Loucy (cell line): Measurements from ENCODE around the gene PLEKHH2.

Experiments
- H2AFZ ChIP-seq: fragments of 200-600 bp; sonication (generic); 2 replicates; pipeline ENCODE4 v1.6.0; 2016; ENCODE audit warnings: antibody characterized with exemption, mild to moderate bottlenecking, low read length, moderate library complexity
- H3F3A ChIP-seq: fragments of 200-600 bp; 2 replicates; pipeline ENCODE4 v1.6.0; 2016; ENCODE audit warnings: antibody characterized with exemption, low read depth, mild to moderate bottlenecking
- H3K27me3 ChIP-seq: fragments of 200-600 bp; sonication (generic); 2 replicates; pipeline ENCODE4 v1.6.1; 2014; ENCODE audit warnings: low read length, mild to moderate bottlenecking; ENCODE audit not compliant: insufficient read depth, poor library complexity, severe bottlenecking
- H3K36me3 ChIP-seq: fragments of 200-600 bp; sonication (generic); 2 replicates; pipeline ENCODE4 v1.6.1; 2016; ENCODE audit warnings: low read length; ENCODE audit not compliant: insufficient read depth
- H3K4me1 ChIP-seq: fragments of 200-600 bp; sonication (generic); 2 replicates; pipeline ENCODE4 v1.5.1; 2014; ENCODE audit warnings: low read length, mild to moderate bottlenecking; ENCODE audit not compliant: insufficient read depth, poor library complexity, severe bottlenecking
- H3K4me2 ChIP-seq: fragments of 200-600 bp; sonication (generic); 2 replicates; pipeline ENCODE4 v1.6.0; 2014; ENCODE audit warnings: antibody characterized with exemption, low read length, low read depth, mild to moderate bottlenecking; ENCODE audit not compliant: poor library complexity, severe bottlenecking
- H3K4me3 ChIP-seq: fragments of 200-600 bp; sonication (generic); 2 replicates; pipeline ENCODE4 v1.5.1; 2014; ENCODE audit warnings: low read length, mild to moderate bottlenecking, mixed read lengths; ENCODE audit not compliant: poor library complexity, severe bottlenecking
- H3K79me2 ChIP-seq: fragments of 200-600 bp; sonication (generic); 2 replicates; pipeline ENCODE4 v1.6.1; 2014; ENCODE audit warnings: low read length; ENCODE audit not compliant: insufficient read depth
- H3K9ac ChIP-seq: fragments of 200-600 bp; sonication (generic); 2 replicates; pipeline ENCODE4 v1.6.0; 2014; ENCODE audit warnings: mild to moderate bottlenecking, low read depth, low read length, moderate library complexity; ENCODE audit not compliant: poor library complexity, severe bottlenecking
- H3K9me2 ChIP-seq: fragments of 200-600 bp; sonication (generic); replicated peaks from 2 replicates; pipeline ENCODE4 v1.6.1; 2016; ENCODE audit warnings: low read depth, low read length, mixed read lengths
- H3K9me3 ChIP-seq: fragments of 200-600 bp; sonication (generic); 2 replicates; pipeline ENCODE4 v1.6.1; 2014; ENCODE audit warnings: mild to moderate bottlenecking, antibody characterized with exemption, low read length, low read depth; ENCODE audit not compliant: insufficient read depth
- H4K20me1 ChIP-seq: fragments of 200-600 bp; sonication (generic); 2 replicates; pipeline ENCODE4 v1.6.0; 2014; ENCODE audit warnings: antibody characterized with exemption, low read length, mild to moderate bottlenecking; ENCODE audit not compliant: insufficient read depth, poor library complexity, severe bottlenecking
- EZH2phosphoT487 ChIP-seq: fragments of 200-600 bp; IDR thresholded peaks from 2 replicates; pipeline ENCODE4 v1.6.1; 2018; ENCODE audit warnings: antibody characterized with exemption, mild to moderate bottlenecking, moderate library complexity, borderline replicate concordance
- TF ChIP-seq, protein P1 (sequence below): fragments of 200-600 bp; sonication (generic); conservative IDR thresholded peaks from 2 replicates; pipeline ENCODE4 v1.5.1; 2014; ENCODE audit warnings: mild to moderate bottlenecking, antibody characterized with exemption, low read length

Gene PLEKHH2

DNA sequence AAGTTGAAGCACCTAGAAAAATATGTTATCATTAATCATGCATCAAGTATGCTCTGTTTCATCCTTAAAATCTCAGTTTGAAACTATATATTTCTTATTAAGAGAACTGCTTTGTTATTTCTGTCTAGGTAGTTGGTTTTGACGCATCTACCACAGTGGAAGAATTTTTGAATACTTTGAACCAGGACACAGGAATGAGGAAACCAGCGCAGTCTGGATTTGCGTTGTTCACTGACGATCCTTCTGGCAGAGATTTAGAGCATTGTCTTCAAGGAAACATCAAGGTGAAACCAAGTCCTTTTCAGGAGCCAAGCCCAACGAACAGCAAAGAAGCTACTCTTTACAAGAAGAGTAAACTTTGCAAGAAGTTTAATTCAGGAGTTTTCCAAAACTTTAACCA, 106.6 kb downstream of the PLEKHH2 start:
- Histone ChIP-seq H3K9me3 (no peaks in the 10 kb centered on the region), H3F3A (no peaks in the 10 kb centered on the region), H3K9me2 (no peaks in the 10 kb centered on the region), H3K4me3 (no peak overlapping the region), H3K4me2 (no peak overlapping the region), H3K27me3 (no peaks in the 10 kb centered on the region), H4K20me1 (no peaks in the 10 kb centered on the region), H3K36me3 (no peaks in the 10 kb centered on the region), H3K9ac (no peak overlapping the region), H3K4me1 (no peaks in the 10 kb centered on the region), H2AFZ (no peak overlapping the region), H3K79me2 (no peaks in the 10 kb centered on the region)
- no peak for TF ChIP-seq EZH2phosphoT487
- TF ChIP-seq, protein P1, sequence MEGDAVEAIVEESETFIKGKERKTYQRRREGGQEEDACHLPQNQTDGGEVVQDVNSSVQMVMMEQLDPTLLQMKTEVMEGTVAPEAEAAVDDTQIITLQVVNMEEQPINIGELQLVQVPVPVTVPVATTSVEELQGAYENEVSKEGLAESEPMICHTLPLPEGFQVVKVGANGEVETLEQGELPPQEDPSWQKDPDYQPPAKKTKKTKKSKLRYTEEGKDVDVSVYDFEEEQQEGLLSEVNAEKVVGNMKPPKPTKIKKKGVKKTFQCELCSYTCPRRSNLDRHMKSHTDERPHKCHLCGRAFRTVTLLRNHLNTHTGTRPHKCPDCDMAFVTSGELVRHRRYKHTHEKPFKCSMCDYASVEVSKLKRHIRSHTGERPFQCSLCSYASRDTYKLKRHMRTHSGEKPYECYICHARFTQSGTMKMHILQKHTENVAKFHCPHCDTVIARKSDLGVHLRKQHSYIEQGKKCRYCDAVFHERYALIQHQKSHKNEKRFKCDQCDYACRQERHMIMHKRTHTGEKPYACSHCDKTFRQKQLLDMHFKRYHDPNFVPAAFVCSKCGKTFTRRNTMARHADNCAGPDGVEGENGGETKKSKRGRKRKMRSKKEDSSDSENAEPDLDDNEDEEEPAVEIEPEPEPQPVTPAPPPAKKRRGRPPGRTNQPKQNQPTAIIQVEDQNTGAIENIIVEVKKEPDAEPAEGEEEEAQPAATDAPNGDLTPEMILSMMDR: no peak

GRCh38 chr2:43745457-43745856, 108.4 kb downstream of the PLEKHH2 start:
- Histone ChIP-seq H4K20me1 (no peaks in the 10 kb centered on the region), H3K79me2 (no peaks in the 10 kb centered on the region), H2AFZ (no peak overlapping the region), H3K36me3 (no peaks in the 10 kb centered on the region), H3K9me3 (no peaks in the 10 kb centered on the region), H3K27me3 (no peaks in the 10 kb centered on the region), H3K4me3 (no peak overlapping the region), H3K4me1 (no peaks in the 10 kb centered on the region), H3K9me2 (no peaks in the 10 kb centered on the region), H3K4me2 (no peak overlapping the region), H3K9ac (no peak overlapping the region), H3F3A (no peaks in the 10 kb centered on the region)
- no peak for TF ChIP-seq EZH2phosphoT487
- TF ChIP-seq, protein P1: no peak

- TF ChIP-seq, protein P1: no peak
- TF ChIP-seq EZH2phosphoT487: no peak
- no peak overlapping the region for H3K4me2 ChIP-seq
- H3K9me2 ChIP-seq: no peaks in the 10 kb centered on the region
- H3F3A ChIP-seq: no peaks in the 10 kb centered on the region
- no peaks in the 10 kb centered on the region for H3K27me3 ChIP-seq
- no peak overlapping the region for H3K9ac ChIP-seq
- H4K20me1 ChIP-seq: no peaks in the 10 kb centered on the region
- no peaks in the 10 kb centered on the region for H3K79me2 ChIP-seq
- H2AFZ ChIP-seq: no peak overlapping the region
- no peaks in the 10 kb centered on the region for H3K4me1 ChIP-seq
- no peaks in the 10 kb centered on the region for H3K36me3 ChIP-seq
- no peaks in the 10 kb centered on the region for H3K9me3 ChIP-seq
- H3K4me3 ChIP-seq: no peak overlapping the region
These were observed 111.3 kb downstream of the PLEKHH2 start for GRCh38 chr2:43748333-43748732.
